GM12801 (cell line): ENCODE data around the gene SLC9A1.

ENCODE experiments used
- TF ChIP-seq, protein P1 (sequence below): IDR thresholded peaks from one replicate; pipeline ENCODE4 v1.5.1; 2011; ENCODE audit warnings: control low read depth; ENCODE audit not compliant: insufficient read length; ENCODE audit errors: extremely low read depth

The SLC9A1 gene

DNA sequence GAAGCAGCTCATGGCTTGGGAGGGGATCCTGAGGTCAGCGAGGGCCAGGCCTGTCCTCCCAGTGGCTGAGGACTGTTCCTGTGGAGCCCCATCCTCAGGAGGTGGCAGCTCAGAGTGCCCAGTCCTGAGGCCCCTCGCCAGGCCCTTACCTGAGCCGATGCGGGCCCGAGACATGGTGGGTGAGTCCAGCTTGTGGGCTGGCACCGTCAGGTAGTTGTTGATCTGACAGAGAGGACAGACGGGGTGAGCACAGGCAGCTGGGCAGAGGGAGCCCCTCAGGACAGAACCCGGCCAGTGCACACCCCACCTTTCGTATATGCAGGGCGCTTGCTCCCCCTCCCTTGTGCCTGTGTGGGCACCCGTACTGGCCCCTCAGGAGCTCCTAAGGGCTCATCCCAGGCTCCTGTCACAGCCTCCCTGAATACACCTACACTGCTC is 53.9 kb downstream of the SLC9A1 start:
- TF ChIP-seq, protein P1, sequence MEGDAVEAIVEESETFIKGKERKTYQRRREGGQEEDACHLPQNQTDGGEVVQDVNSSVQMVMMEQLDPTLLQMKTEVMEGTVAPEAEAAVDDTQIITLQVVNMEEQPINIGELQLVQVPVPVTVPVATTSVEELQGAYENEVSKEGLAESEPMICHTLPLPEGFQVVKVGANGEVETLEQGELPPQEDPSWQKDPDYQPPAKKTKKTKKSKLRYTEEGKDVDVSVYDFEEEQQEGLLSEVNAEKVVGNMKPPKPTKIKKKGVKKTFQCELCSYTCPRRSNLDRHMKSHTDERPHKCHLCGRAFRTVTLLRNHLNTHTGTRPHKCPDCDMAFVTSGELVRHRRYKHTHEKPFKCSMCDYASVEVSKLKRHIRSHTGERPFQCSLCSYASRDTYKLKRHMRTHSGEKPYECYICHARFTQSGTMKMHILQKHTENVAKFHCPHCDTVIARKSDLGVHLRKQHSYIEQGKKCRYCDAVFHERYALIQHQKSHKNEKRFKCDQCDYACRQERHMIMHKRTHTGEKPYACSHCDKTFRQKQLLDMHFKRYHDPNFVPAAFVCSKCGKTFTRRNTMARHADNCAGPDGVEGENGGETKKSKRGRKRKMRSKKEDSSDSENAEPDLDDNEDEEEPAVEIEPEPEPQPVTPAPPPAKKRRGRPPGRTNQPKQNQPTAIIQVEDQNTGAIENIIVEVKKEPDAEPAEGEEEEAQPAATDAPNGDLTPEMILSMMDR, result no peak

DNA sequence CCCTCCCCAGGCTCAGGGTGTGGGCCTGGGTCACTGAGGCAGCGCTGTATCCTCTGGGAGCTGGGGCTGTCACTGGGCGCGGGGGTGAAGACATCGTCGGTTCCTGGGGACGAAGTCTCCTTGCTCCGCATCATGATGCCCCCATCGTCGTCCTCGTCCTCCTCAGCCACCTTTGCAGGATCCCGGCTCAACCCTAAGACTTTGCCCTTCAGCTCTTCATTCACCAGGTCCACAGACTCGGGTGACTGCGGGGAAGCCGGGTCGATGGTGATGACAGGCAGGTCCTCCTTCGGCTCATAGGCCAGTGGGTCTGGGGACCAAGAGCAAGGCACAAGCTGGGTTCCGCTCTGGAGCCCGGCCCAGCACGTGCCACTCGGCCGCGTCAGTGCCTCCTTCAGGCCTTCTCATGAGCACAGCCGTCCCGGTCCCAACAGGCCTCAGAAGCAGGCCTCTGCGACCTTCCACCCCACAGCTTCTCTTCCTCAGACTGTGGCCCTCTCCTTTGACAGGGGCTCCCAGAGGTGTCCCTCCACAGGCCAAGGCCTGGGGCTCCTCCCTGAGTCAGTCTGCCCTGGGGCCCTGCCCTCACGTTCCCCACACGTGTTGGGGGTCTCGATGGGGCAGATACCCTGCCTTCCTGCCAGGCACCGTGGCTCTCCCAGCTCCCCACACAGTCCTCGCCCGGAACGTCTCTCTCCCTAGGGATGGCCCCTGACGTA is 54.4 kb downstream of the SLC9A1 start:
- TF ChIP-seq, protein P1, result no peak

DNA sequence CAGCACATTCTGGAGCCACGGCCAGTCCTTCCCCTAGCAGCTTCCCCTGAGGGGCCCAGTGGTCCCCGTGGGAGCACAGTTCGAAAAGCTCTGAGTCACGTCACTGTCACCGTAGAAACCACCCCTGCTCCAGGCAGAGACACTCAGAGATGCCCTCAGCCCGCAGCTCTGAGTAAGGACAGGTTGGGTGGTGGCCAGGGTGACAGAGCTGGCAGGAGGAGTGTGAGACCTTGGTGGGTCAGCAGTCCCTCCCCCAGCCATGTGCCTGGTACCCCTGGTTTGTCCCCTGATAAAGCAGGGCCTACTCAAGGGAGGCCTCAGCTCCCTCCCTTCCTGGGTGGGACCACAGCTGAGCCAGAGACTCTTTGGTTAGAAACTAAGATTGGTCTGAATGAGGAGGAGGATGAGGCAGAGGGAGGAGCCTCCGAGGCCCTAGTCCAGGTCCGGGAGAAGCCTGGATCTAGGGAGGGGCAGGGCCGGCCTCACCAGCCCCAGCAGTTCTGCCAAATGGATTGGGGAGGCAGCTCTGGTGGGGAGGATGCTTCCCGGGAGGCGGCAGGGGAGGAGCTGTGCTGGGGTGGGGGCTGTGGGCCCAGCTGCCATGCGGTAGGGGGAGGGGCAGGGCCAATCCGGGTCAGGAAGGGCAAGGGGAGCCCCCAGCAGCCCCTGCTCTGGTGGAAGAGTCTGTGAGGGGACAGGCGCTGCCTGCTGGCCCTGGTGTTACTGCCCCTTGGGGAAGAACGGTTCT is 55.2 kb downstream of the SLC9A1 start:
- TF ChIP-seq, protein P1, result no peak

DNA sequence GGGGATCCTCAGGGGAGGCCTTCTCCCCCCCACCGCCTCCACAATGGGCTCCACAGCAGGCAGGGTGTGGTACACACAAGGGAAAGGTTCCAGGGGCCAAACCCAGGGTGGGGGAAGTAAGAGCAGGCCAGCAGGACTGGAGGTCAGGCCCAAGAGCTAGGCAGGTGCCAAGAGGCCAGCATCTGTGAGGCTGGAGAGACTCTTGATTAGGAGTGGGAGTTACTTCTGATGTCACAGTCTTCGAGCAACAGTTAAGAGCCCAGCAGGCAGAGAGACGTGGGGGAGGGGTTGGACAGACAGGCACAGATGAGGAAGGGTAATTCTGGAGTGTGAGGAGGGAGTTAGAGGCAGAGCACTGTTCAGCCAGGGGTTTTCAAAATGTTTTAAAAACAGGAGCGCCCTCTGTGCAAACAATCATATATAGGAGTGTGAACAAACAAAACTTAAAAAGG is 55.8 kb downstream of the SLC9A1 start:
- TF ChIP-seq, protein P1, result no peak

DNA sequence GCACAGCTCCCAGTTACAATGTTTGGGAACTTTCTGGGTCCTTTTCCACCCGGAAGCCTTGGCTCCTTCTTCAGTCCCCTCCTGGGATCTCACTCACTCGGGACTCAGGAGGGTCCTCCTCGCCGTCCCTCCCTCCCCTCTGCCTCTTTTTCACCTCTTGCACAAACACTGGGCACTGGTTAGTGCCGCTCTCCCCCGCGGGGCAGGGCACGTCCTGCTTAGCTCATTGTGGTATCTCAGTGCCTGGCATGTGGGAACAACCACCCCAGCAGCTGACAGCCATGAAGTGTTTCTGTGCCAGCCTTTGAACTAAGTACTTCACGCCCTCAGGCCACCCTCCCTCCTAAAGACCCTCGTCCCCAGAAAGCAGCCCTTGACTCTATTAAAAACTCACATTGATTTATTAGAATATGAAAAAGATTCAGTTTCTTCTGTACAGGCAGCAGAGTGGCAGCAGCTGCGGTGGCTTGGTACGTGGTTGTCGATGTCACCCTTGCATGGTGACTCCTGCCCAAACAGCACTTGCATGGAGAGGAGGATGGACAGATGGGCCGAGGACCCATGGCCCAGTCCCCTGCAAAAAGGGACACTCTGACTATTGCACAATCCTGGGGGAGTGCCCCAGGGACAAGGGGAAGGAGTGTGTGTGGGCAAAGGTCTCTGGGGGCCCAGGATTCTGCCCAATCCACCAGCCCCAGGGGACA is 56.3 kb downstream of the SLC9A1 start:
- TF ChIP-seq, protein P1, result no peak

DNA sequence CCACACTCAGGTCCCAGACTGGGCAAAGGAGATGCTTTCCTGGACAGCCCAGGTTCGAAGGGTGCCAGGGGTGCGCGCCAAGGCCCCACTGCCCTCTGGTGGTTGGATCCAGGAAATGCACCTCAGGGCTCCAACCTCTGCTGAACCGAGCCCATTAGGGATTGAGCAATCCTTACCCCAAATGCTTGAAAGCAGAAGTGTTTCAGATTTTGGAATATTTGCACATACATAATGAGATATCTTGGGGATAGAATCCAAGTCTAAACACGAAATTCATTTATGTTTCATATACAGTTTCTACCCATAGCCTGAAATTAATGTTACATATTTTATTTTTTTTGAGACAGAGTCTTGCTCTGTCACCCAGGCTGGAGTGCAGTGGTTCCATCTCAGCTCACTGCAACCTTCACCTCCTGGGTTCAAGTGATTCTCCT is 57.4 kb downstream of the SLC9A1 start:
- TF ChIP-seq, protein P1, result peak; percentile 80

DNA sequence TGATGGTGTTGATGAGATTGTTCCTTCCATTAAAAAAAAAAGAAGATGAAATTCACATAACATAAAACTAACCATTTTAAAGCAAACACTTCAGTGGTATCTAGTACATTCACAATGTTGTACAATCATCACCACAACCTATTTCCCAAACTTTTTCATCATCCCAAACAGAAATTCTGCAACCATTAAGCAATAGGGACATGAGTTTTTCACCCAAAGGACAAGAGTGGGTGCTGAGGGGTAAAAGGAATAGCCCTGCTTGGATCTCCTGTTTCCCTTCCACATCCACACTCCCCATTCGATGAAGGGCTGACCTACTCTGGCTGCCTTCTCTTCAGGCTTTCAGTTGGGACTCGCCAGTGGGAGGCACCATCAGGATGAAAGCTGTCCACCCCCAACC is 59.3 kb downstream of the SLC9A1 start:
- TF ChIP-seq, protein P1, result no peak
